MM.1S (cell line): Measurements from ENCODE around the gene VPS33B.

Experiments used
- CTCF ChIP-seq: fragments of 300-600 bp; sonication (generic); IDR thresholded peaks from 2 replicates; pipeline ENCODE4 v1.5.1; 2016; ENCODE audit warnings: antibody characterized with exemption, low read length, mixed read lengths
- EZH2 ChIP-seq: fragments of 300-600 bp; sonication (generic); optimal IDR thresholded peaks from 2 replicates; pipeline ENCODE3; 2017; ENCODE audit warnings: low read depth, mild to moderate bottlenecking, antibody characterized with exemption, low read length, mixed read lengths
- EZH2phosphoT487 ChIP-seq: fragments of 300-600 bp; sonication (generic); IDR thresholded peaks from 2 replicates; pipeline ENCODE4 v1.6.1; 2018; ENCODE audit warnings: antibody characterized with exemption, low read length

- TF ChIP-seq CTCF (no peak), EZH2 (no peak), EZH2phosphoT487 (no peak)
These were observed 22.7 kb upstream of the VPS33B start for GRCh38 chr15:91045065-91045464.
